ENCODE results near the gene FGD2.

GRCh38 chr6:36977470-36977941, 27.9 kb upstream of the FGD2 start:
- TF ChIP-seq CTCF (IDR thresholded peaks at IDR 0.05) (no peak), POLR2A (IDR thresholded peaks at IDR 0.05) (no peak), EP300 (IDR thresholded peaks at IDR 0.05) (no peak)
